Right cardiac atrium (tissue), 5 donors: Measurements from ENCODE around the gene UFSP1. TPM values are rescaled to one million over a fixed set of nuclear protein-coding genes. Genes with fewer than 3 reads are reported as not detected.
A peak's percentile ranks its signal among the peaks of the same experiment; 100 is the strongest.
"Not testable (repeated sequence)": the region's sequence is repeated elsewhere in the genome, so short reads cannot be mapped to it uniquely, and the experiment has no call there.

ENCODE experiments used
- ATAC-seq, 2 donors: fragments of 200-7000 bp; cut with Tn5 transposase; one replicate each; pipeline versions ENCODE4 v1.8.0 to v1.9.1; 2020; ENCODE audit warnings: moderate library complexity in 2 of 2, mild to moderate bottlenecking in 1 of 2
- DNase-seq, 3 donors: peaks; one replicate each; pipeline ENCODE4 v3.0.0-alpha.2; 2020
- H3K27ac ChIP-seq: one replicate; pipeline ENCODE4 v1.5.1; 2013; ENCODE audit warnings: mild to moderate bottlenecking, low read length, control low read depth, moderate library complexity
- H3K27me3 ChIP-seq: one replicate; pipeline ENCODE4 v1.6.1; 2013; ENCODE audit not compliant: control insufficient read depth, insufficient read depth
- H3K4me1 ChIP-seq: one replicate; pipeline ENCODE4 v1.6.1; 2013; ENCODE audit warnings: low read length; ENCODE audit not compliant: control insufficient read depth, insufficient read depth
- H3K4me3 ChIP-seq: one replicate; pipeline ENCODE4 v1.5.1; 2013; ENCODE audit warnings: low read length, control low read depth
- H3K9me3 ChIP-seq: one replicate; pipeline ENCODE4 v1.6.1; 2013; ENCODE audit warnings: low read length; ENCODE audit not compliant: control insufficient read depth
- WGBS: extraction: QIAGEN DNeasy Blood & Tissue Kit; methylation state at CpG from one replicate; pipeline ENCODE4 v1.1.7; 2013; 5-methylcytosine and 5-hydroxymethylcytosine counted together
- intact Hi-C, 4 donors: fragments of 100-400 bp; cut with DNase I; formaldehyde crosslinking; loops; one replicate each; pipeline versions ENCODE4 v1.11.0 to v1.14.0; 2022 to 2023
- long read RNA-seq, 4 donors: library from polyadenylated mRNA; unstranded; transcript quantifications; one replicate each; pipeline ENCODE4 v2.0.0, GENCODE V29; 2020 to 2021
- polyA plus RNA-seq: library from polyadenylated mRNA; stranded (reverse); fragments of 200-250 nt; gene quantifications from one replicate; pipeline ENCODE4 v1.2.3, GENCODE V29; 2013
- total RNA-seq, 4 donors: library from RNA; stranded (reverse); fragmentation: NEBNext Ultra II Directional; extraction: Animal tissue kit (Norgen Biotek cat#: 25700); gene quantifications; one replicate each; pipeline ENCODE4 v1.2.1, GENCODE V29; 2021
- donor health status: healthy with polysubstance abuse.
- donor health status: DM: no; HTN: yes; CAD: no.
- donor health status: DM: no; HTN: no; CAD: no.
- donor health status: DM: no; HTN: yes; CAD: no; lungs with severe emphysema.
- donor health status: DM: yes; HTN: yes; CAD: no.

The UFSP1 gene
- 1 to 10 TPM; 2.5 to 3.5 (median 3.0) TPM for total RNA-seq
- 3.6 TPM for polyA plus RNA-seq
- long read RNA-seq, donor 1, transcript UFSP1-201 (1 exons, 996 nt) = major isoform, 10 of 10 reads
- long read RNA-seq, donor 1, partial matches to known transcripts = 0 of 10 reads
- long read RNA-seq, donor 1, other reads (novel, unspliced or antisense) = 0 of 10 reads
- long read RNA-seq, donor 2, partial matches to known transcripts = 0 of 1 reads
- long read RNA-seq, donor 2, other reads (novel, unspliced or antisense) = 0 of 1 reads
- long read RNA-seq, donor 3, transcript UFSP1-201 (1 exons, 996 nt) = major isoform, 6 of 6 reads
- long read RNA-seq, donor 3, partial matches to known transcripts = 0 of 6 reads
- long read RNA-seq, donor 3, other reads (novel, unspliced or antisense) = 0 of 6 reads
- long read RNA-seq, donor 4, partial matches to known transcripts = 0 of 1 reads
- long read RNA-seq, donor 4, other reads (novel, unspliced or antisense) = 0 of 1 reads

GRCh38 chr7:100888988-100889750 is at the start of gene UFSP1:
TSS of gene UFSP1 (minus strand) at chr7:100889715. CDS start at chr7:100889271, 444 bp downstream.
- ATAC-seq (peak; percentile 58 to 65), DNase-seq (peak in 1 of 3 donors; percentile 77)
- H3K27ac ChIP-seq = peak within 1 kb of the TSS; percentile 88
- H3K4me1 ChIP-seq = peaks cover 4% of the 10 kb centered on the region
- intact Hi-C loops = no loop called here
- H3K27me3 ChIP-seq = no peaks in the 10 kb centered on the region
- 3% methylated on average over 70 of the region's 73 CpGs for whole genome bisulfite sequencing
- no peaks in the 10 kb centered on the region for H3K9me3 ChIP-seq
- peak within 1 kb of the TSS; percentile 51 for H3K4me3 ChIP-seq

GRCh38 chr7:100936167-100936566 is 46.7 kb upstream of the UFSP1 start:
- ATAC-seq, H3K9me3 ChIP-seq, H3K4me3 ChIP-seq, H3K4me1 ChIP-seq, DNase-seq, H3K27ac ChIP-seq, intact Hi-C loops, H3K27me3 ChIP-seq: not testable (repeated sequence)
- WGBS = 89% methylated on average over 7 of the region's 7 CpGs

GRCh38 chr7:100935381-100935780 is 45.9 kb upstream of the UFSP1 start:
- H3K4me1 ChIP-seq, intact Hi-C loops, DNase-seq, H3K27ac ChIP-seq, H3K27me3 ChIP-seq, H3K4me3 ChIP-seq, H3K9me3 ChIP-seq, ATAC-seq: not testable (repeated sequence)
- WGBS = 75% methylated on average over 2 of the region's 2 CpGs

GRCh38 chr7:100933734-100934133 is 44.2 kb upstream of the UFSP1 start:
- Histone ChIP-seq H3K27me3 (no peaks in the 10 kb centered on the region), H3K4me1 (no peaks in the 10 kb centered on the region), H3K27ac (no peak overlapping the region), H3K9me3 (no peaks in the 10 kb centered on the region), H3K4me3 (no peak overlapping the region)
- 61% methylated on average over 4 of the region's 4 CpGs for WGBS
- intact Hi-C loops = no loop called here
- DNase-seq = no peak
- ATAC-seq = no peak

- intact Hi-C loops = no loop called here
Measured at GRCh38 chr7:100929808-100930174, 40.3 kb upstream of the UFSP1 start.

GRCh38 chr7:100923616-100924015 is 34.1 kb upstream of the UFSP1 start:
- H3K27ac ChIP-seq, H3K27me3 ChIP-seq, intact Hi-C loops, DNase-seq, H3K9me3 ChIP-seq, H3K4me1 ChIP-seq, H3K4me3 ChIP-seq, ATAC-seq: not testable (repeated sequence)
- 38% methylated on average over 4 of the region's 4 CpGs for WGBS

More at GRCh38 chr7:100929808-100930174, 40.3 kb upstream of the UFSP1 start:
- Histone ChIP-seq H3K27ac (no peak overlapping the region), H3K4me1 (no peaks in the 10 kb centered on the region), H3K4me3 (no peak overlapping the region), H3K9me3 (no peaks in the 10 kb centered on the region), H3K27me3 (no peaks in the 10 kb centered on the region)
- DNase-seq (no peak), ATAC-seq (no peak)
- 92% methylated on average over 1 of the region's 1 CpG for WGBS

GRCh38 chr7:100921039-100921438 is 31.5 kb upstream of the UFSP1 start:
- DNase-seq (no peak), ATAC-seq (no peak)
- H3K4me3 ChIP-seq = no peak overlapping the region
- H3K27me3 ChIP-seq = no peaks in the 10 kb centered on the region
- intact Hi-C loops = no loop called here
- no peak overlapping the region for H3K27ac ChIP-seq
- no peaks in the 10 kb centered on the region for H3K4me1 ChIP-seq
- H3K9me3 ChIP-seq = no peaks in the 10 kb centered on the region

- H3K4me3 ChIP-seq, H3K4me1 ChIP-seq, H3K27me3 ChIP-seq, ATAC-seq, H3K27ac ChIP-seq, intact Hi-C loops, H3K9me3 ChIP-seq, DNase-seq: not testable (repeated sequence)
- WGBS = 70% methylated on average over 9 of the region's 9 CpGs
Measured at GRCh38 chr7:100919779-100920437, 30.4 kb upstream of the UFSP1 start.

GRCh38 chr7:100919335-100919734 is 29.8 kb upstream of the UFSP1 start:
- intact Hi-C loops, H3K4me3 ChIP-seq, H3K27ac ChIP-seq, DNase-seq, H3K27me3 ChIP-seq, H3K9me3 ChIP-seq, ATAC-seq, H3K4me1 ChIP-seq: not testable (repeated sequence)
- WGBS = 86% methylated on average over 5 of the region's 5 CpGs

- DNase-seq (no peak), ATAC-seq (no peak)
- 90% methylated on average over 8 of the region's 8 CpGs for WGBS
- intact Hi-C loops = no loop called here
- no peaks in the 10 kb centered on the region for H3K9me3 ChIP-seq
- no peaks in the 10 kb centered on the region for H3K27me3 ChIP-seq
- no peak overlapping the region for H3K4me3 ChIP-seq
- no peaks in the 10 kb centered on the region for H3K4me1 ChIP-seq
- no peak overlapping the region for H3K27ac ChIP-seq
Measured at GRCh38 chr7:100914879-100915447, 25.4 kb upstream of the UFSP1 start.
